GM19023 (cell line): ENCODE data around the gene NINL.

Experiments
- ATAC-seq: cut with Tn5 transposase; IDR thresholded peaks from one replicate; pipeline ENCODE4 v1.9.1; 2021; ENCODE audit warnings: mild to moderate bottlenecking, moderate library complexity; ENCODE audit not compliant: unreplicated experiment

Gene NINL

DNA sequence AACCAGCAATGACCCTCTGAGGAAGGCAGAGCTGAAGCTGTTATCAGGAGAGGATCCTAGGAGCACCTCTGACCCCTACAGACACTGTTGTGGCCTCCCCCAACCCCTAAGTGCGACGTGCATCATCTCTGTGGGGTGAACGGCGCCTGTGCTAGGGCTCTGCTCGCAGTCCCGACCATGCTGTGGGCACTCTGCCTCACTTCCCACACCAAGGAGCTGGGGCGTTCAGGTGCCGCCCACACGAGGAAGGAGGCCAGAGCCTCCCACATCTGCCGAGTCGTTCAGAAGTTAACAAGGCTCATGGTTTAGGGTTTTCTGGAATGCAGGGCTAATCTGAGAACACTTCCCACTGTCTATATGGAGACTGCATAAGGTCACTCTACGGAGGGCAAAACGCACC is 115.8 kb downstream of the NINL start:
- no peak for ATAC-seq

DNA sequence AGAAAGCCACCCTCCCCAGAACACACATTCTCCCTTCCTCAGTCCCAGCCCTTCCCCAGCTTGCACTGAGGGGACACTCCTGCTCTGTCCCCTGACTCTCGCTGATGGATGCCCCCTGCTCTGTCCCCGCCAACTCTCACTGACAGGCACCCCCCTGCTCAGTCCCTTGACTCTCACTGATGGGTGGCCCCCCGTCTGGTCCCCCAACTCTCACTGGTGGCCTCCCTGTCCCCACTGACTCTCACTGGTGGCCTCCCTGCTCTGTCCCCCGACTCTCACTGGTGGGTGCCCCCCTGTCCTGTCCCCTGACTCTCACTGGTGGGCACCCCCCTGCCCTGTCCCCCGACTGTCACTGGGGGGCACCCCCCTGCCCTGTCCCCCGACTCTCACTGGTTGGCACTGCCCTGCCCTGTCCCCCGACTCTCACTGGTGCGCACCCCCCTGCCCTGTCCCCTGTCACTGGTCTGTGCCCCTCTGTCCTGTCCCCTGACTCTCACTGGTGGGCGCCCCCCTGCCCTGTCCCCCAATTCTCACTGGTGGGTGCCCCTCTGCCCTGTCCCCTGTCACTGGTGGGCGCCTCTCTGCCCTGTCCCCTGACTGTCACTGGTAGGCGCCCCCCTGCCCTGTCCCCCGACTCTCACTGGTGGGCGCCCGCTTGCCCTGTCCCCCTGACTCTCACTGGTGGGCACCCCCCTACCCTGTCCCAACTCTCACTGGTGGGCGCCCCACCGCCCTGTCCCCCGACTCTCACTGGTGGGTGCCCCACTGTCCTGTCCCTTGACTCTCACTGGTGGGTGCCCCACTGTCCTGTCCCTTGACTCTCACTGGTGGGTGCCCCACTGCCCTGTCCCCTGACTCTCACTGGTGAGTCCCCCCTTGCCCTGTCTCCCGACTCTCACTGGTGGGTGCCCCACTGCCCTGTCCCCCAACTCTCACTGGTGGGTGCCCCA is 116.9 kb downstream of the NINL start:
- no peak for ATAC-seq

DNA sequence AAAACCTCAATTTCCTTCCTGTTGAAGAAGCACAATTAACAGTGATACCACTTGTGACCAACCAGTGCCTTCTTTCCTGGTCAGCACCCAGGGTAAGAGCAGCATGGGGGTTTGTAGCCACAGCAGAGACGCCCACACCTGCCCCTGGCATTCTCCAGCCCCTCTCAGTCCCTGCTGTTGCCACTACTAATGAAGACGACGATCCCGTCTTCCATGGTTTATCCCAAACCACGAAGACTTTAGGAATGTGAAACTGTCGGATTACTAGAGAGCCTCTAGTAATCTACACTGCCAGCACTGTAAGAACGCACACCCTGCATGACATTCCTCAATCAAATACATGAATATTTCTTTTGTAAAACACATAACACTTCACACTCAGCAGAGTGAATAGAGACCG is 117.9 kb downstream of the NINL start:
- ATAC-seq: no peak

DNA sequence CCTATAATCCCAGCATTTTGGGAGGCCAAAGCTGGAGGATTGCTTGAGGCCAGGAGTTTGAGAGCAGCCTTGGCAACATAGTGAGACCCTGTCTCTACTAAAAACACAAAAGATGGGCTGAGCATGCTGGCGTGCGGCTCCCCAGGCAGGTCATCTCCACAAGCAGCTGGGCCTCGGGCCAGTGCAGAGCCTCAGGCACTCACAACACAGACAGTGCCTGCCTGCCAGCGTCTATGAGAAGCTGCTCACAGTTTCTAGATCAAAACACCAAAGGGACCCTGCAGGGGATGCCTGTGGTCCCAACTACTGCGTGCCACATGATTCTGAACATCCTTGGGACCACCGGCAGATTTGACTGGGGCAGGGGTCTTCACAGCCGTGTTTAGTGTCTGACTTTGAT is 118.5 kb downstream of the NINL start:
- no peak for ATAC-seq

DNA sequence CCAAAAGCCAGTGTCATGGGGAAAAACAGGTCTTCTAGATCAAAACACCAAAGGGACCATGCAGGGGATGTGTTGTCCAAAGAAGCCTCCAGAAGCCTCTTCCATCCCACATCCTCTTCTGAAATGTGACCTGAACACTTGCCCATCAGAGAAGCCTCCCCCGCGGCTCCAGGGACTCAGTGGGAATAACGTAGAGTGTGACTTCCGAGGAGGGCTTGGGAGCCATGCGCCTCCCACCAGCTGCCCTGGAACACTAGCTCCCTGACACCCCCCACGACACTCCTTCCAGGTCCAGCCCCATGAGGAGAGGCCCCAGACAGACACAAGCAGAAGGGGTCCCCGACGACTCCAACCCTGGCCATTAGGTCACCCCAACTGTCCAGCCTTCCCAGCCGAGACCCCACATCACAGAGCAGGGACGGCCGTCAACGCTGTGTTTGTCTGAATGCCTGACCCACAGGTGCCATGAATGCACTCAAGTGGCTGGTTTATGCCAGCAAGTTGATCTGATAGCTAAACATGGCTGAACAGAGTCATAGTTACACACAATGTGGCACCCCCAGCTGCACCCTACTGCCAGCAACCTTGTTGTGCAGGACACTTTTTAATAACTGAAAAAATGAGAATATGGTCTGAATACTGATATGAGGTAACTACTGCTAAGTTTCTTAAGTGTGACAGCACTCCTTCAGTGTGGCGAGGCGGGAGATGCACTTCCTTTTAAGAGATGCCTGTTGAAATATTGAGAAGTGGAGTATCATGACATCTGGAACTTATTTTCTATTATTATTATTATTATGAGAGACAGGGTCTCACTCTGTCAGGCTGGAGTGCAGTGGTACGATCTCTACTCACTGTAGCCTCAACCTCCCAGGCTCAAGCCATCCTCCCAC is 119.8 kb downstream of the NINL start:
- ATAC-seq: no peak

DNA sequence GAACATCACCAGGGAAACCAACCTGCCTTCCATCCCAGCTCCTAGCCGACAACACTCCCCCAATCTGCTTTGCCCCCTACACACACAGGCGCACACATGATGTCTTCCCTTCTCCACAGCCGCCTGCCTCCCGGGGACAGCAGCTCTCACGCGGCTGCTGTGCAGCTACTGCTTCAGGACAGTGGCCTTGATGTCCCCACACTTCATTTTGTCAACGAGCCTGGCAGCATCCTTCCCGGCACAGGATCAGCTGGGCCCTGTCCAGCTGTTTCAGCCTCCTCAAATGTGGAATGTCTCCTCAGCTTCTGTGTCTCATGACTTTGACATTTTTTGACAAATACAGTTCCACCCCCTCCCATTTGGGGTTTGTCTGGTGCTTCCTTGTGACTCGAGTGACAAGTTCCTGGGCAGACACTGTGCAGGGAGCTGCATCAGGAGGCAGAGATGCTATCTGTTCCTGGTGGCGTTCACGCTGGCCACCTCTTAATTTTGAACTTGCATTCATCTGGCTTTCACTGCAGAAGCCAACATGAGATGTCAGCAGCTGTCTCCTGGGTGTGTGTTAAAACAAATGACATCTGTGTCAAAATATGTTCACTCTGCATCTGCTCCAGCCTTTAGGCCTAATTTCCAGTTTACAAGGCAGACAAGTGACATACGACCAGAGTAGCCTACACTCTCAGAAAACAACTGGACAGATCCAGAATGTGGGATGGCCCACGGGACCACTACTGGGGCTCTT is 120.7 kb downstream of the NINL start:
- ATAC-seq: no peak

DNA sequence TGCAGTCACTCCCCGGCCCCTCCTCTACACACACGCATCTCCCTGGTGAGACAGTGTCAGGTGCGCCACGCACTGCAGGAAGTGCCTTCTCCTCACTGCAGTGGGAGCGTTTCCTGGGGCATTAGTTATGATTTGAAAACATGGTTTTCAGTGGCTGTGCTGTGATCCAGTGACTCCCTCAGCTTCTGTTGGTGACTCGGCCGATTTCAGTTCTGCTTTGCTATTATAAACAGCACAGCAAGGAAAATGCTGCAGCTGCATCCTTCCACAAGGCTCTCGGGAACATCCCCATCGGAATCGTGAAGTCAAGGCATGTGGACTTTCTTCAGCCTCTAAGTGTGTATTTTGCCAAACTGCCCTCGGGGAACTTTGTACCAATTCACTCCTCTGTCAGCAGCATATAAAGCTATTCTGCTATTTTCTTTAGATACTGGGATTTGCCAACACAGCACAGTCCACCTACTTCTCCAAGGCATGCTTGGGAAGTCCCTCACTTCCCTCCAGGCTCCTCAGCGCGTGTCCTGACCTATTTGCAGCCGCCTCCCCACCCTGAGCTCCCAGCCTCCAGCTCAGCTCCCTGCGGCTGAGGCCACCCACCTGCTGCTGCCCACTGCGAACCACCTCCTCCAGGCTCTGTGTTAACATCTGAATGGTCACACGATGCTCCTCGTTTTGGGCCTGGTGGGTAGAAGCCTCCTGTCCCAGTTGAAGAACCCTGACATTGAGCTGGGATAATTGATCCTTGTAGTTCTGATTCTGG is 123.4 kb downstream of the NINL start:
- ATAC-seq: no peak

DNA sequence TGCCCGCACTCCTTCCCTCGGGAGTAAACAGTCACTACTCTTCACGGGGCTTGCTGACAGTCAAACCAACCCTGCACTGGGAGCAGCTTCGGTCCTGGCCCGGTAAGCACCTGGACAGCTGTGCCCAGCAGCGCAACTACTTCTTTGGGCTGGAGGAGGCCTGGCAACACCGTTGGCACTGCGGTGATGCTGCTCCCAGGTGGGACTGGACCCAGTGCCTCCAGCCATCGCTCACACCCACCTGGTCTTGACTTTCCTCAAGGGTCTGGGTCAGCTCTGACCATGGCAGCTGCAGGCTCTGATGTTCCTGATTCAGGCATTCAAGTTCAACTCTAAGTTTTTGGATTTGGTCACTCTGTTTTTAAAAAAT is 124.1 kb downstream of the NINL start:
- no peak for ATAC-seq

DNA sequence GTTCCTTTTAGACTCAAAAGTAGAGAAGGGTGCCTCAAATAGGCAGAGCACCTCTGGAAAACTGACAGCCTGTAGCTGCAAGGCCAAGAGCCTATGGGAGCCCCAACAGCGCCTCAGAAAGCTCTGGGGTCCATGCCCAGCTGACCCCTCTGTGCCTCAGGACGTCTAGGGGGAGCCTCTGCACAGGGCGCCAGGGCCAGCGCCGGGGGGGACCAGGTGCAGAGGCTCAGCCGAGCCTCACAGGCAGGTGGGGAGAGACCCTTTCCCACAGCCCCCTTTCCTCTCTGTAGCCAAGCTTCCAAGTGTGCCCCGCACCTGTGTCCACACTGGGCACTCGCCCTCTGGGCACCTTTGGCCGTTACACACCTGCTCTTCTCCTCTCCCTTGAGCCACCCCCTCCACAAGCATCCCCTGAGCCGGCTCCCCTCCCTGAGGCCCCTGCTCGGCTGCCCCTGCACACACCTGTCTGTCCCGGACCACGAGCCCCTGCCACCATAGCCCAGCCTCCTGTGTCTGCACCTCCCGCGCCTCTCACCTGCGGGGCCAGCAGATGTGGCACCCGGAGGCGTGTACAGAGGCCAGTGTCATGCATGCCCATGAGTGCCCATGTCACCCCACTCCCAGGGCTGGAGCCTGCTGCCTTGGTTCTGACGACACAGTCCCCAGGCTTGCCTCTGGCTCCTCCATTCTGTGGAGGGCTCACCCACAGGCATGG is 124.6 kb downstream of the NINL start:
- ATAC-seq: no peak

DNA sequence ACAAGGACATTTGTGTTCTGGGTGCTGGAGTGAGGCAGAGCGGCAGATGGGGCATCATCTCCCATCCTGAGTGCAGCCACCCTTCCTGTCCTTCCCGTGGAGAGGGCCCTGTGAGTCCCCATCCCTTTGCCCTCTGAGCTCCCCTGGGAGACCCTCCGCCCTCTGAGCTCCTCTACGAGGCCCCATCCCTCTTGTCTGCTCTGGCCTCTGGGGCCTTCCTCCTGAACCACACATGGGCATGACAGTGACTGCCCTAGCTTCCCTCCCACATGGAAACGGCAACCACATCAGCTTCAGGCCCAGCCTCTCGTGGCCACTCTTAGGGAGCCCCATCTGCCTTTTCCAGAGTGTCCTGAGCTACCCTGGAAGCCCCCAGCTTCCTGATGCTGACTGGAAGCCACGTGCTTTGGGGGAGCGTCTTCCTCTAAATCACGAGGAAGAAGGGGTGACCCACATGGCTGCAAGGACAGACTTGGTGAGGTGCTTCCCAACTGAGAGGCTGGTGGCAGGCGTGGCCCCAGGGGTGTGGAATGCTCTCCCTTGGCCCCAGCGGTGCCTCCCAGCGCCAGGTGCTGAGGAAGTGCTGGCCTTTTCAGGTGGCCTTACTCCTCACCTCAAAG is 125.3 kb downstream of the NINL start:
- no peak for ATAC-seq

DNA sequence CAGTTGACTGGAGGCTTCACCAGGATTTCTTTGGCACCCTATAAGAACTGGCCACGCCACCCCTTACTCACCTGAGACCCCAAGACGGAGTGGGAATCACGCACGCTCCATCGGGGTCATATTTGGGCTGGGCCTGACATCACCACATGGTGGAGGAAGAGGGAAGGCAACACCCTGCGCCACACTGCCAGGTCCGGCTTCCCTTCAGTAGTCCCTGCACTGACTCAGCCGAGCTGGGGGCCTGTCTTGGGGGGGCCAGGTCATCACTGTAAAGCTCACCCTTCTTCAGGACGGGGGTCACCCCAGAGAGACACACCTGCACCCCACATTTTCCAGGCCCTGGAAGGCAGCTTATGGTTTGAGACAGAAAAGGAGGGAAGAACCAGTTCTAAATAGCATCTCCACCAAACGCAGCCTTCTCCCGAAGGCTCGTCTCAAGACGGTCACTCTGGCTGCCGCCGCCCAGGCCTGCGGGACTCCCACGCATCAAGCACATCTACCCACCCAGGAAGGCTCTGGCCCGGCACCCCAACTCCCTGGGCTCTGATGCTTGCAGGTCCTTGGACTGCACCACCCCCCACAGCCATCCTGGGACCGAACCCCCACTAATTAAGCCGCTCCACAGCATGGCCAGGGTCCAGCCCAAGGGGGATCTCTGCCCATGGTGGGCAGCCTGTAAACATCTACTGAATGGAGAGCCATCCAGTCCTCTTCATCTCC is 126.1 kb downstream of the NINL start:
- ATAC-seq: no peak

DNA sequence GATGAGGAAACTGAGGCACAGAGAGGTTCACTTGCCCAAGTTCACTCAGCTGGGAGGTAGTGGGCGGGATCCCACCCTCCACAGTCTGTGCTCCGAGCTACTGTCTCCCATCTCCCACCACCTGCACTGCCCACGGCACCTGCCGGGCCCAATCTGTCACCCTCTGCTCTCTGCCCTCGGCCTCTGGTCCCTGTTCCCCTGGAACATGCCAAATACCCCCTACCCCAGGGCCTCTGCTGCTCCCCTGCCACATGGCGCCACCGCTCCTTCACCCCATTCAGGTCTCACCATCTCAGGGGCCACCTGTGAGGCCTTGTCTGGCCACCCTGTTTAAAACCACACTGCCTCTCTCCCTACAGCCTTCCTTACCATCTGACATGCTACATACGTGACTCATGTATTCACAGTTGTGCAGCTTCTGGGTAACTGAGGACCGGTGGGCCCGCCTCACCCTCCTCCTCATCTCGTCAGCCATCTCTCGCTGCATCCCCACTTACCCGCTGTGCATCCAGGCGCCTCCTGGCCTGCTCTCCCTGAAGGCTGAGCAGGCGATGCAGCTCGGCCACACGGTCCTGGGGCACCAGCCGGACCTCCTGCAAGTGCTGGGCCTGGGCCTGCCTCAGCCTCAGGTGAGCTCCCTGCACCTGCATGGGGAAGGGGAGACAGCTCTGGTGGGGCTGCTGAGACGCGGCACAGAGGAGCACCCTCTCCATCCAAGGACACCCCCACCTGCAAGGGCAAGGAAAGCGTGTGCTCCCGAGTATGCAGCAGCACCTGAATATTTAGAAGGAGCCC is 127.2 kb downstream of the NINL start:
- ATAC-seq: no peak

DNA sequence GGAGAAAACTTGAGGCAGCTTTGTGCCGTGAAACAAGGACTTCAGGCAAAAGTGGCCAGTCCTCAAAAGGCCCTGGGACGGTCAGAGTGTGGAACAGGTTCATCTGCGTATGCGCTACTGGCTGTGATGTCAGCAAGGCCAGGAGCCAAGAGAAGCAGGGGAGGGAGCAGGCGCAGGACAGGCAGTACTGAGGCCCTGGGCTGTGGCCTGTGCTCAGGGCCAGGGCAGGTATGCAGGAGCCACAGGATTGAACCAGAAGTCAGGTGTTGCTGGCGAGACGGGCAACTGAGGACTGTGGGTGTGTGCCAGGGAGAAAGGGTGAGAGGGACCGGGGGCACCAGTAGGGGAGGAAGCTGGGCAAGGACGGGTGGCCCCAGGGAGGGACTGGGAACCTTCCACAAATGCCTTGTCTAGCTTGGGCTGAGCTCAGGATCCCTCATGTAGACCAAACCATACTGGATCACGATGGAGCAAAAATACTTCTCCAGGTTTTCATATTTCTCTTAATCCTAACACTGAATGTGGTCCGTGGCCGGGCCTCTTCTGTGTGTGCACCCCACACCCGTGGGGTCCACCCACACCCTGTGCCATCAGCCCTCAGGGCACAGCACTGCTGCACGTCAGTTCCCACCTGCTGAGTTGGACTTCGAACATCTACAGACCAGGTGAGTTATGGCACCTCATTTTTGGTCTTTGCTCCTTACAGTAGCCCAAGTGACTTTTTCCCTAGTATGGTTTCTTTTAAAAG is 131.0 kb downstream of the NINL start:
- no peak for ATAC-seq

DNA sequence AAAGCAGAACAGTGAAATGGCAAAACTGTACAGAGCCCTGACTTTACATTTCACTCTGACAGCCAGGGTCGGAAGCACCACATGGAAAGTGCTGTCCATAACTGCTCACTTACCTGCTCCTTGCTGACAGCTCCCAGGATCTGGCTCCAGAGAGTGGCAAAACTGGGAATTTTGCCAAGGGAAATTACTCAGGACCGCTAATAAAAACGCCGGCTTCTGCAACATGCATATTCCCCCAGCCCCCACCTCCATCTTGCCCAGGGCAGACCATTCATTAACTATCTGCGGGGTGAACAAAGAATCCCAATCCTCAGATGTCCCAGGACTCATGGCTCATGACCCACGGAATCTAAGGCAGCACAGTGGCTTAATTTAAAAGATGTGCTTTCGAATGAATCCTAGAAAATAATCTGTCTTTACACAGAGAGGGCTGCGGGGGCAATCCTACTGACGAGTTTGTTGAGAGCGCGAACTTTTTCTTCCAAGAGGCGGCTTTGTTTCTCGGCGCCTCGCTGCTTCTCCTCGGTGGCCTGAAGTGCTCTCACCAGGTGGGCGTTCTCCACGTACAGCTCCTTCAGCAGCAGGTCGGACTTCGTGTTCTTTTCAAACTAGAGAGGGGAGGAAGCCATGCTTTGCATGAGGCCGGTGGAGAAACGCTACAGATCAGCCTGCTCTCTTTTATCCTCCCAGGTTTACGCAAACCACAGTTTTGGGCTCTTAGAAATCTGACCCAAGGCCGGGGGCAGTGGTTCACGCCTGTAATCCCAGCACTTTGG is 132.1 kb downstream of the NINL start:
- ATAC-seq: no peak

DNA sequence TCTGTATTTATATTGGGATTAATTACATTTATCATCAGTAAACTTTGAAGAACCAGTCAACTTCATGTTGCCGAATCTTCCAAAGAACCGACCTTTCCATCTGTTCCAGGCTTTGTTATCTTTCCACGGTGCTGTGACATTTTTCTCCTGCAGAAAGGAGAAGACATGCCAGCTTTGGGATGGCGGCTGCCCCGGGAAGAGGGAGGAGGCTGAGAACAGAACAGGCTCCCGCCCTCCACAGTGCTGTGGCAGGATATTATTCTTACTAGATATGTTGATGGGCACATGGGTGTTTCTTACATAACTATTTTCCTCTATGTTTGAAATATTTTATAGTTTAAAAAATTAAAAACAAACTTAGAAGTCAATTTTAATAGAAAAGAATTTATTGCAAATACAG is 133.0 kb downstream of the NINL start:
- ATAC-seq: no peak

DNA sequence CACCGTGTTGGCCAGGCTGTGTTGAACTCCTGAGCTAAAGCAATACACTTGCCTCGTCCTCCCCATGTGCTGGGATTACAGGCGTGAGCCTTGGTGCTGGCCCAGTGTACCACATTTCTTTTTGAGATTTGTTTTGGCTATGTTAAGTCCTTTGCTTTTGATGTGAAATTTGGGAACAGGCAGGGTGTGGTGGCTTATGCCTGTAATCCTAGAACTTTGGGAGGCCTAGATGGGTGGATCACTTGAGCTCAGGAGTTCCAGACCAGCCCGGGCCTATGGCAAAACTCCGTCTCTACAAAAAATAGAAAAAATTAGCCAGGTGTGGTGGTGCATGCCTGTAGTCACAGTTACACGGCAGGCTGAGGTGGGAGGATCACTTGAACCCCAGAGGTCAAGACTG is 137.7 kb downstream of the NINL start:
- ATAC-seq: no peak

DNA sequence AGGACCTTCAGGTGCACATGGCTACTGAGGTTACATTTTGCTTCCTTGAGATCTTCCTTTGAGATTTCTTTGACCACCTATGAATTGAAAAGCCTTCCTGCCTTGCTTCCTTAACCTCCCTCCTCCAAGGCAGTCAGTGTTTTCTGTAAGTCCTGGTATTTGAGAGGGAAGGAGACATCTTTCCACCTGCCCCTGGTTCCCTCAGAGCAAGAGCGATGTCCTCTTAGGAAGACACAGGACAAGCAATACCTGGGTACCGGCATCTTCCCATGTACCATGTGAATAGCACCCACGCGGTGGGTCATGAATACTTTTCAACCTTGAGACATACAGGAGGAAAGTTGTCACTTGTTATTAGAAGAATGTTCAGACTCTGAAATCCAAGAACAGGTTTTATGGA is 140.8 kb downstream of the NINL start:
- no peak for ATAC-seq
